Aorta (tissue), 5 donors: ENCODE results near the gene ERC1. TPM values are rescaled to one million over a fixed set of nuclear protein-coding genes. Genes with fewer than 3 reads are reported as not detected.

Experiments
- ATAC-seq: fragments of 200-7000 bp; cut with Tn5 transposase; one replicate; pipeline ENCODE4 v1.9.1; 2022; ENCODE audit warnings: moderate library complexity; ENCODE audit not compliant: low FRiP score
- DNase-seq, 2 donors: peaks; one replicate each; pipeline ENCODE4 v3.0.0-alpha.2; 2020
- H3K27ac ChIP-seq, 2 donors: one replicate each; pipeline ENCODE4 v1.5.1; 2013; ENCODE audit warnings: low read length in 2 of 2, mild to moderate bottlenecking in 2 of 2, moderate library complexity in 2 of 2, control low read depth in 1 of 2, inconsistent platforms in 1 of 2, low read depth in 1 of 2
- H3K27me3 ChIP-seq, 2 donors: one replicate each; pipeline ENCODE4 v1.6.1; 2013; ENCODE audit warnings: control low read depth in 1 of 2, low read length in 1 of 2, mild to moderate bottlenecking in 1 of 2, moderate library complexity in 1 of 2; ENCODE audit not compliant: insufficient read depth in 2 of 2, control insufficient read depth in 1 of 2
- H3K36me3 ChIP-seq, 2 donors: one replicate each; pipeline ENCODE4 v1.6.1; 2013; ENCODE audit warnings: control low read depth in 1 of 2, low read length in 1 of 2, mild to moderate bottlenecking in 1 of 2; ENCODE audit not compliant: insufficient read depth in 2 of 2, control insufficient read depth in 1 of 2
- H3K4me1 ChIP-seq, 2 donors: one replicate each; pipeline ENCODE4 v1.6.1; 2013; ENCODE audit warnings: low read length in 2 of 2, control low read depth in 1 of 2, mild to moderate bottlenecking in 1 of 2, moderate library complexity in 1 of 2; ENCODE audit not compliant: insufficient read depth in 2 of 2, control insufficient read depth in 1 of 2
- H3K4me3 ChIP-seq, 2 donors: one replicate each; pipeline ENCODE4 v1.5.1; 2013; ENCODE audit warnings: low read length in 2 of 2, control low read depth in 1 of 2, mild to moderate bottlenecking in 1 of 2
- H3K9me3 ChIP-seq: one replicate; pipeline ENCODE4 v1.6.1; 2013; ENCODE audit warnings: mild to moderate bottlenecking, low read length; ENCODE audit not compliant: control insufficient read depth
- WGBS, 2 donors: extraction: QIAGEN DNeasy Blood & Tissue Kit; methylation state at CpG; one replicate each; pipeline ENCODE4 v1.1.7; 2013; 5-methylcytosine and 5-hydroxymethylcytosine counted together
- intact Hi-C, 2 donors: fragments of 100-400 bp; cut with DNase I; formaldehyde crosslinking; loops; one replicate each; pipeline versions ENCODE4 v1.14.2 to v1.15.0; 2022
- polyA plus RNA-seq, 2 donors: library from polyadenylated mRNA; stranded (reverse); fragments of 200-250 nt; gene quantifications; one replicate each; pipeline ENCODE4 v1.2.3, GENCODE V29; 2013
- total RNA-seq, 2 donors: library from RNA; stranded (reverse); fragmentation: NEBNext Ultra II Directional; extraction: Animal tissue kit (Norgen Biotek cat#: 25700); gene quantifications; one replicate each; pipeline ENCODE4 v1.2.1, GENCODE V29; 2021
- donor health status: healthy with polysubstance abuse.
- donor health status: Bipolar disorder and iron deficiency.
- donor health status: DM: no; HTN: no; CAD: no.
- donor health status: DM: no; HTN: no; CAD: no.
- donor health status: DM: yes; HTN: yes; CAD: no.

The ERC1 gene
- total and polyA plus RNA-seq, 4 donors: 8.1 to 99.8 (median 45.3) TPM

- no peak for ATAC-seq
- 93 to 94% methylated on average over 4 of the region's 4 CpGs for WGBS, 2 donors
Measured at GRCh38 chr12:974271-974862, 16.7 kb upstream of the ERC1 start.

GRCh38 chr12:976644-977043 is 14.4 kb upstream of the ERC1 start:
- no peaks in the 10 kb centered on the region for H3K9me3 ChIP-seq
- H3K4me3 ChIP-seq: no peak overlapping the region
- H3K36me3 ChIP-seq: peaks cover 0 to 1% of the 10 kb centered on the region in 2 donors
- H3K4me1 ChIP-seq: no peaks in the 10 kb centered on the region
- 85 to 87% methylated on average over 6 of the region's 6 CpGs for WGBS, 2 donors
- H3K27ac ChIP-seq: no peak overlapping the region
- no peak for DNase-seq
- no peak for ATAC-seq
- H3K27me3 ChIP-seq: no peaks in the 10 kb centered on the region
- intact Hi-C loops: no loop called here

More at GRCh38 chr12:974271-974862, 16.7 kb upstream of the ERC1 start:
- Histone ChIP-seq H3K9me3 (no peaks in the 10 kb centered on the region), H3K36me3 (peaks cover 0 to 1% of the 10 kb centered on the region in 2 donors), H3K4me3 (no peak overlapping the region), H3K27ac (no peak overlapping the region), H3K4me1 (no peaks in the 10 kb centered on the region), H3K27me3 (no peaks in the 10 kb centered on the region)
- DNase-seq: no peak
- intact Hi-C loops: no loop called here

DNA sequence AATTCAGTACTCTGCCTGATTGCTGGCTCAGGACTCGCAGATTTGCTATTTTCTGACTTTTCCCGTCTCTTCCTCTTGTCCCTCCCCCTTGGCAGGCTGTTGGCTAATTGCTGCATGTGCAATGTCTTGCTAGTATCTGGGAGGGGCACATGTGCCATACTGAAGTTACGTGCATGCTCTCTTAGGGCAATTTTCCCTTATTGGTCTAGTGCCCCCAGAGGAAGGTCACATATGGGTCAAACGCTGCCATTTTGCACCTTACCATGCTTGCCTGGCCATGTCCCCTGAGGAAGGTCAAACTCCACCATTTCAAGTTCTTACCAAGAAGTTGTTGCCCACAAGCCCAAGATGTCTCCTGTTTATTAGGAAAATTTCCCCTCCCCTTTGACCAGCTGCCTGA is 13.9 kb upstream of the ERC1 start:
- intact Hi-C loops: no loop called here
- H3K4me3 ChIP-seq: no peak overlapping the region
- WGBS, 2 donors: 95 to 96% methylated on average over 4 of the region's 4 CpGs
- no peaks in the 10 kb centered on the region for H3K27me3 ChIP-seq
- no peaks in the 10 kb centered on the region for H3K4me1 ChIP-seq
- H3K27ac ChIP-seq: no peak overlapping the region
- H3K9me3 ChIP-seq: no peaks in the 10 kb centered on the region
- DNase-seq (no peak), ATAC-seq (no peak)
- H3K36me3 ChIP-seq: peaks cover 0 to 1% of the 10 kb centered on the region in 2 donors

- Histone ChIP-seq H3K4me3 (no peak overlapping the region), H3K36me3 (peaks cover 0 to 1% of the 10 kb centered on the region in 2 donors), H3K9me3 (no peaks in the 10 kb centered on the region), H3K27ac (no peak overlapping the region), H3K4me1 (no peaks in the 10 kb centered on the region), H3K27me3 (no peaks in the 10 kb centered on the region)
- DNase-seq: no peak
- 77 to 89% methylated on average over 5 of the region's 5 CpGs for WGBS, 2 donors
- intact Hi-C loops: no loop called here
- ATAC-seq: no peak
Measured at GRCh38 chr12:979349-979748, 11.7 kb upstream of the ERC1 start.

DNA sequence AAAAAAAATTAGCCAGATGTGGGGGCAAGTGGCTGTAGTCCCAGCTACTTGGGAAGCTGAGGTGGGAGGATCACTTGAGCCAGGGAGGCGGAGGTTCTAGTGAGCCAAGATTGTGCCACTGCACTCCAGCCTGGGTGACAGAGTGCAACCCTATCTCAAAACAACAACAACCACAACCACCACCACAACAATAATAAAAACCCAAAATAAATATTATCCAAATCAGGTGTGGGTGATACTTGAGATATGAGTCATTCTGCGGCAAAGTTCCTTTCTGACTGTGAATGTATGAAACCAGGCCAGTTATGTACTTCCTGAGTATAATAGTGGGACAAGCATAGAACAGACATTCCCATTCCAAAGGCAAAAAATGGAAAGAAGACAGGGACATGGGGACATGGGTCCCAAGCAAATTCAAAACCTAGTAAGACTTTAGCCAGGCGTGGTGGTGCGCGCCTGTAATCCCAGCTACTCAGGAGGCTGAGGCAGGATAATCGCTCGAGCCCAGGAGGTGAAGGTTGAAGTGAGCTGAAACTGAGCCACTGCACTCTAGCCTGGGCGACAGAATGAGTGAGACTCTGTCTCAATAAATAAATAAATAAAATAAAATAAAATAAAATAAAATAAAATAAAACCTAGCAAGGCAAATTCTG is 9.7 kb upstream of the ERC1 start:
- H3K4me1 ChIP-seq: no peaks in the 10 kb centered on the region
- H3K27me3 ChIP-seq: no peaks in the 10 kb centered on the region
- intact Hi-C loops: no loop called here
- no peak overlapping the region for H3K4me3 ChIP-seq
- DNase-seq: no peak
- no peak overlapping the region for H3K27ac ChIP-seq
- H3K36me3 ChIP-seq: peaks cover 0 to 1% of the 10 kb centered on the region in 2 donors
- ATAC-seq: no peak
- H3K9me3 ChIP-seq: no peaks in the 10 kb centered on the region
- 94 to 97% methylated on average over 8 of the region's 8 CpGs for WGBS, 2 donors

DNA sequence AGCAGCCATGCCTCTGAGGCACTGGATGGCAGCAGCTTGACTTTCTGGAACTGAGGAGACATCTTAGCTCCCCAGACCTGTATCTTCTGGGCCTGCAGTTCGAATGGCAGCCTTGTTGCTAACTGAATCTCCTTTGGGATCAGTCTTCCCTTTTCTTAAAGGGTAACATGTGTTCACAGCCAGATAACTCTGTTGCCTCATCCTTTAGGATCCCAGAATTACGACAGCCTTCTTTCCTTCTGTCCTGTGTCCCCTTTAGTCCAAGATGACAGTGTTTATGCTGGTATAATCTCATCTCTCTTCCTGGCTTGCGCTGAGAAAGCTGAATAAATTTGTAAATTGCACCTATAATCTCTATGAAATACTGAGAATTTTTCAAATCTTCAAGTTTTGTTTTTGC is 9.1 kb upstream of the ERC1 start:
- H3K4me1 ChIP-seq: no peaks in the 10 kb centered on the region
- intact Hi-C loops: no loop called here
- no peaks in the 10 kb centered on the region for H3K27me3 ChIP-seq
- no peak overlapping the region for H3K4me3 ChIP-seq
- peaks cover 0 to 1% of the 10 kb centered on the region in 2 donors for H3K36me3 ChIP-seq
- ATAC-seq (no peak), DNase-seq (no peak)
- WGBS, 2 donors: 92% methylated on average over 3 of the region's 3 CpGs
- H3K9me3 ChIP-seq: no peaks in the 10 kb centered on the region
- no peak overlapping the region for H3K27ac ChIP-seq

DNA sequence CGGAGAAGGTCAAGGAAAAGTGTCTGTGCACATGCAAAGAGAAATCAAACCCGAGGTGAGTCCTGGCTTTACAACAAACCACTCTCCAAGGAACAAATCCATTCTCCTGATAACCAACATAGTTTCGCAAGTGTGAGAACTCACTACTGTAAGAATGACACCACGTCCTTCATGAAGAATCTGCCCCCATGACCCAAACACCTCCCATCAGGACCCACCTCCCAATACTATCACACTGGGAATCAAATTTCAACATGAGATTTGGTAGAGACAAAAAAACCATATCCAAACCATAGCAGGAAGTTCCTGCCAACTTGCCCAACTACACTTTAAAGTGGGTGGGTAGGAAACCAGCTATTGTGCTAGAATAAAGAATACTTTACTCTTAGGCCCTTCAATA is 2.4 kb upstream of the ERC1 start:
- no peak overlapping the region for H3K4me3 ChIP-seq
- no peaks in the 10 kb centered on the region for H3K9me3 ChIP-seq
- H3K4me1 ChIP-seq: no peaks in the 10 kb centered on the region
- 80 to 81% methylated on average over 4 of the region's 4 CpGs for WGBS, 2 donors
- ATAC-seq (no peak), DNase-seq (no peak)
- no peak overlapping the region for H3K27ac ChIP-seq
- H3K36me3 ChIP-seq: no peaks in the 10 kb centered on the region
- intact Hi-C loops: no loop called here
- no peaks in the 10 kb centered on the region for H3K27me3 ChIP-seq

- no peaks in the 10 kb centered on the region for H3K36me3 ChIP-seq
- ATAC-seq: no peak
- H3K4me1 ChIP-seq: no peaks in the 10 kb centered on the region
- WGBS, 2 donors: 66 to 77% methylated on average over 2 of the region's 2 CpGs
- H3K9me3 ChIP-seq: no peaks in the 10 kb centered on the region
- no peak overlapping the region for H3K4me3 ChIP-seq
- DNase-seq: no peak
- H3K27ac ChIP-seq: no peak overlapping the region
- no peaks in the 10 kb centered on the region for H3K27me3 ChIP-seq
- intact Hi-C loops: no loop called here
Measured at GRCh38 chr12:989051-989450, 2.0 kb upstream of the ERC1 start.
